A204.1 (cell line): ENCODE measurements around the gene INTS1.

ENCODE experiments used
- FAIRE-seq: peaks from 2 replicates; lab custom pipeline; 2012; peaks lifted over from hg19 to GRCh38; lab: Jason Lieb, UNC

INTS1 gene

GRCh38 chr7:1461646-1462375, 42.4 kb downstream of the INTS1 start:
- FAIRE-seq = no peak

- no peak for FAIRE-seq
These were observed 43.2 kb downstream of the INTS1 start for GRCh38 chr7:1460821-1461645.

GRCh38 chr7:1459920-1460820, 44.0 kb downstream of the INTS1 start:
- FAIRE-seq = no peak

GRCh38 chr7:1459512-1459892, 44.7 kb downstream of the INTS1 start:
- FAIRE-seq = no peak

GRCh38 chr7:1458683-1459511, 45.3 kb downstream of the INTS1 start, which contains the start of gene MICALL2:
Gene MICALL2, minus strand, starts transcription at chr7:1459470. Its CDS starts 144 bp downstream, at chr7:1459326.
- FAIRE-seq = no peak

- FAIRE-seq = no peak
These were observed 46.1 kb downstream of the INTS1 start for GRCh38 chr7:1457949-1458682.

DNA sequence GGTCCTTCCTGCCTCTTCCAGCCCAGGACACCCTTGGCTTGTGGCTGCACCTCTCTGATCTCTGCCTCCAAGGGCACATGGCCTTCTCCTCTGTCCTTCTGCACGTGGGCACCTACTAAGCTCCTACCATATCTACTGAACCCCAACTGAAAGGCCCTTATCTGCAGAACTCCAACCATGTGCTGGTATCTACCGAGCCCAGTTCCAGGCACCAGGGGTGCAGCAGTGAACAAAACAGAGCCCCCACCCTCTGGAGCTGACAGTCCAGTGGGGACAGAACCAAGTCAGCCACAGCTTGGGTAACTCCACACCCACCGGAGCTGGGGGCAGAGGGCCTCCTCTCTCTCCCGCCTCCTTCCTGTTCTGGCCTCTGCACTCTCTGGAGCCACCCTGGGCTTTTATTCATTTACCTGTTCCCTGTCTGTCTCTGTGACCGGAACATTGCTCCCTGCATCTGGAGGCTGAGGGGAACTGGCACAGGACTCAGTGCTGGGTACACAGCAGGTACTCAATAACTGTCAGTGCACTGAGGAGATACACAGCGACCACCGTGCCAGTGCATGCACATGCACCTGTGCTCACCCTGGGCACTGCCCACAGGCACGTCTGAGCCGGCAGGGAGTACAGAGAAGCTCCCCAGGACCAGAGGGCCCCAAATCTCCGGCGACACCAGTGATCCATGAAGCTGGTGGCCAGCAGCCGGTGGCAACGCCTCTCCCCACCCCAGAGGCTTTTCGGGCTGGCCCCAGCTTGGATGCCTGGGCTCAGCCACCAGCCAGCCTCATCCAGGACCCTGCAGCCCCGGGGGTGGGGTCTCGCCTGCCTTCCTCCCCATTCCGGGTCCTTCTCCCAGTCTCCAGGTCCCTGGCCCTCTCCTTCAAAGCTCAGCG, 46.9 kb downstream of the INTS1 start:
- no peak for FAIRE-seq

GRCh38 chr7:1455955-1456354, 48.2 kb downstream of the INTS1 start:
- FAIRE-seq = no peak

DNA sequence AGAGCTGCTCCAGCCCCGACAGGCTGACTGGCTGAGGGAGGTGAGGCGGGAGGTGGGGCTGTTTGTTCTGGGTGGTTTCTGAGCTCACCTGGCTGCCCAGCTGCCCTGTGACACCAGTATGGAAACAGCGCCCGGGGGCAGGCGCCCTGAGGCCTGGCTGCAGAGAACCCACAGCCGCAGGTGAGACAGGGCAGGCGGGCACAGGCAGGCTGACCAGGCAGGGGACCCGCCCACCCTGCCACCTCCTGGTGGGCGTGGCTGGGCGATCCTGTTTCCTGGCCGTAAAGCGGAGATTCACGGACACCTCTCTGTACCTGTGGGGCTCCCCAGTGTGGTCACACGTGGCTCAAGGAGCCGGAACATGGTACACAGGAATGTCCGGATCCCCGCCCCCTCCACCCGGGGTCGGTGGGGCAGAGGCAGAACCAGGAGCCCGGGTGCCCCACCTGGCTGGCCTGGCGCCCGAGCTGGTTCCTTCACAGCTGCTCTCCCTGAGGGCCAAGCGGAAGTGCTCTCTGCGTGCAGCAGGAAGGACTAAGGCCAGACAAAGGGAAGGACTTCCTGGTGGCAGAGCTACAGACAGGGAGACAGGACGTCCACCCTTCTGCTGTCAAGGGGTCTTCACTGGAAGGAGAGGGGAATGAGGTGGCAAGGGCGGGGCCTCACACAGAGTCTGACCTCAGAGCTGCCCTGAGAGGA, 48.8 kb downstream of the INTS1 start:
- no peak for FAIRE-seq

DNA sequence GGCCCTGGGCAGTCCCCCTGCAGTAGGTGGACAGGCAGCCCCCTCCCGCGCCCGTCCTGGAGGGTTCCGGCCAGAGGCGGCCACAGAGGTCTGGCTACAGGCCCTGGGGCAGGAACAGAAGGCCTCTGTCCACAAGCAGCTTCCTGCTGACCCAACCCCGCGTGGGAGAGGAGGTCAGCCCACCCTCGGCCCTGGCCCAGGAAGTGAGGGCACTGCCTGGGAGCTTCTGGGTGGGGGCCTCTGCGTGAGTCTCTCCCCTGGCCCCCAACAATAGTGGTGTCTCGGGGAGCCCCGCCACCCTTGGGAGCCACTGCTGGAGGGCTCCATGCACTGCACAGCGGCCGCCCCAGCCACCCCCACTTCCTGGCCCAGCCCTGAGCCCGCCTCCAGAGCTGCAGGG, 49.6 kb downstream of the INTS1 start:
- no peak for FAIRE-seq

DNA sequence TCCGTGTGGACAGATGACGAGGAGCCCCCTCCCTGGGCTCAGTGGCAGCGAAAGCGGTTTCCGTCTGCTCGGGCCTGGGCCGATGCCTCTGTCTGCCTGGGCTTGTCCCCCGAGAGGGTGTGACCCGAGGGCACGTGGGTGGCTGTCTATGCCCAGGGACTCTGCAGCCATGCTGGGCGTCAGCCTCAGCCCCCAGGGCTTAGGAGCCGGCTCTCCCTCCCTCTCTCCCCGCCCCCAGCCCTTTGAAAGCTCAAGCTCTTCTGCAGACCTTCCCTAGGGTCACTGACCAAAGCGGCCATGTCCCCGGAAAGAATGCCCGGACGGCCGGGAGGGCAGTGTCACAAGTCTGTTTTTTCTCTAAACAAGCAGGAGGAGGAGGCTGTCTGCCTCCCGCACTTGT, 52.0 kb downstream of the INTS1 start:
- no peak for FAIRE-seq

- no peak for FAIRE-seq
These were observed 53.2 kb downstream of the INTS1 start for GRCh38 chr7:1450987-1451386.

GRCh38 chr7:1450431-1450830, 53.8 kb downstream of the INTS1 start:
- FAIRE-seq = no peak

GRCh38 chr7:1449951-1450350, 54.2 kb downstream of the INTS1 start:
- no peak for FAIRE-seq

DNA sequence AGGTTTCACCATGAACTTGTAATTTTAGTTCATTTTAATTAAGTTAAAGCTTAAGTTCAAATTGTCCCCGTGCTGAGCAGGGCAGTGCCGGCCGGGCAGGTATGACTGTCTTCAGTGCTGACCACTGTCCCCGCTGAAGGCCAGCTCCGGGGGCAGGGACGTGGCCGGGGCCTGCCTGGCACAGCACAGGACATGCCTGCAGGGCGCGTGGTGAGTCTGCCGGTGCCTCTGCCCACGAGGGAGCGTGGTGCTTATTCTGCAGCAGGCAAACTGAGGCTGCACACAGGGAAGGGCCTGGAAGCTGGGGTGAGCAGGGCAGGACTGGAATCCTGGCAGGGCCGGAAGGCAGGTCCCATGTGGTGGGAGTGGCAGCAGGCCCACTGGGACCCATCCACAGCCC, 54.7 kb downstream of the INTS1 start:
- no peak for FAIRE-seq

DNA sequence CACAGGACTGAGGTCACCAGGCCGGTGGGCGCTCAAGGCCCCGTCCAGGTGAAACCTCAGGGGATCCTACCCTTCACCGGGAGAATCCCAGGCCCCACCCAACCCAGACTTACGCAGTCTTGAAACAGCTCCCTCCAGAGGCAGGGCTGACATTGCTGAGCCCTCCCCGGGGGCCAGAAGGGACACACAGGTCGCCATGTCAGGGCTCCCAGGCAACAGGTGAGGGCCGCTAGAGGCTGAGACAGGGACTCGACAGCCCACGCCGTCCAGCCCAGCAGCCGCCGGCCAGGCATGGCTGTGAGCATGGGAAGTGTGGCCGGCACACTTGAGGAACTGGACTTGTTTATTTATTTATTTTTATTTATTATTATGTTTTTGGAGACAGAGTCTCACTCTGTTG, 55.2 kb downstream of the INTS1 start:
- FAIRE-seq = no peak

GRCh38 chr7:1447551-1448244, 56.5 kb downstream of the INTS1 start:
- no peak for FAIRE-seq

GRCh38 chr7:1447112-1447511, 57.1 kb downstream of the INTS1 start:
- FAIRE-seq = no peak

GRCh38 chr7:1446620-1447032, 57.6 kb downstream of the INTS1 start:
- FAIRE-seq = no peak
